ENCODE measurements around the gene RCN1. TPM values are rescaled to one million over a fixed set of nuclear protein-coding genes. Genes with fewer than 3 reads are reported as not detected.

The RCN1 gene
- total RNA-seq, 1 experiment from 2014 or later: 155 TPM

GRCh38 chr11:32092581-32093170, 1.8 kb downstream of the RCN1 start:
- H3K4me3 Mint-ChIP-seq (ENCODE audit: unreplicated experiment): peak overlapping the region; percentile 79
- H3K27ac Mint-ChIP-seq (ENCODE audit: low read depth, unreplicated experiment): peak overlapping the region; percentile 90
- no peak for DNase-seq (ENCODE audit: unreplicated experiment)
- H3K9me3 Mint-ChIP-seq (ENCODE audit: unreplicated experiment): no peaks in the 10 kb centered on the region
- intact Hi-C loops (cut with micrococcal nuclease): no loop called here
- H3K27me3 Mint-ChIP-seq (ENCODE audit: insufficient read depth, unreplicated experiment): no peaks in the 10 kb centered on the region
- TF ChIP-seq CTCF (IDR thresholded peaks at IDR 0.05; ENCODE audit: unreplicated experiment): no peak
- peaks cover 5% of the 10 kb centered on the region for H3K36me3 Mint-ChIP-seq (ENCODE audit: insufficient read depth, unreplicated experiment)
- TSS peak; percentile 41 for BruUV-seq (replicated peaks)
- peaks cover 27% of the 10 kb centered on the region for H3K4me1 Mint-ChIP-seq (ENCODE audit: insufficient read depth, unreplicated experiment)
- ChIA-PET CTCF (interaction anchor here (0.9 kb wide), 1 partner anchor 40 kb away, joined by 4 read pairs; no protein-coding TSS in a partner anchor), POLR2A (interaction anchor here (0.7 kb wide), 1 partner anchor 767 kb away, joined by 3 read pairs; no protein-coding TSS in a partner anchor)

- BruUV-seq (replicated peaks): no TSS peak
- intact Hi-C loops (cut with micrococcal nuclease): no loop called here
- ChIA-PET POLR2A (no interaction called here), CTCF (no interaction called here)
- Mint-ChIP-seq H3K9me3 (ENCODE audit: unreplicated experiment) (no peaks in the 10 kb centered on the region), H3K36me3 (ENCODE audit: insufficient read depth, unreplicated experiment) (peaks cover 27% of the 10 kb centered on the region), H3K27me3 (ENCODE audit: insufficient read depth, unreplicated experiment) (no peaks in the 10 kb centered on the region), H3K4me1 (ENCODE audit: insufficient read depth, unreplicated experiment) (peaks cover 10% of the 10 kb centered on the region), H3K4me3 (ENCODE audit: unreplicated experiment) (no peak overlapping the region), H3K27ac (ENCODE audit: low read depth, unreplicated experiment) (peak overlapping the region; percentile 19)
- DNase-seq (ENCODE audit: unreplicated experiment): no peak
- TF ChIP-seq CTCF (IDR thresholded peaks at IDR 0.05; ENCODE audit: unreplicated experiment): no peak
Observed at GRCh38 chr11:32094923-32095322, 4.0 kb downstream of the RCN1 start.

- no peak overlapping the region for H3K27ac Mint-ChIP-seq (ENCODE audit: low read depth, unreplicated experiment)
- DNase-seq (ENCODE audit: unreplicated experiment): no peak
- CTCF ChIA-PET: no interaction called here
- H3K27me3 Mint-ChIP-seq (ENCODE audit: insufficient read depth, unreplicated experiment): no peaks in the 10 kb centered on the region
- BruUV-seq (replicated peaks): no TSS peak
- H3K36me3 Mint-ChIP-seq (ENCODE audit: insufficient read depth, unreplicated experiment): peaks cover 47% of the 10 kb centered on the region
- no peak overlapping the region for H3K4me3 Mint-ChIP-seq (ENCODE audit: unreplicated experiment)
- intact Hi-C loops (cut with micrococcal nuclease): no loop called here
- H3K9me3 Mint-ChIP-seq (ENCODE audit: unreplicated experiment): no peaks in the 10 kb centered on the region
- no peak for TF ChIP-seq CTCF (IDR thresholded peaks at IDR 0.05; ENCODE audit: unreplicated experiment)
- POLR2A ChIA-PET: no interaction called here
- H3K4me1 Mint-ChIP-seq (ENCODE audit: insufficient read depth, unreplicated experiment): peaks cover 6% of the 10 kb centered on the region
Observed at GRCh38 chr11:32098142-32098903, 7.4 kb downstream of the RCN1 start.

GRCh38 chr11:32099516-32099915, 8.6 kb downstream of the RCN1 start:
- ChIA-PET CTCF (no interaction called here), POLR2A (no interaction called here)
- Mint-ChIP-seq H3K27ac (ENCODE audit: low read depth, unreplicated experiment) (no peak overlapping the region), H3K27me3 (ENCODE audit: insufficient read depth, unreplicated experiment) (no peaks in the 10 kb centered on the region), H3K36me3 (ENCODE audit: insufficient read depth, unreplicated experiment) (peaks cover 54% of the 10 kb centered on the region), H3K4me1 (ENCODE audit: insufficient read depth, unreplicated experiment) (no peaks in the 10 kb centered on the region), H3K4me3 (ENCODE audit: unreplicated experiment) (no peak overlapping the region), H3K9me3 (ENCODE audit: unreplicated experiment) (no peaks in the 10 kb centered on the region)
- no peak for TF ChIP-seq CTCF (IDR thresholded peaks at IDR 0.05; ENCODE audit: unreplicated experiment)
- intact Hi-C loops (cut with micrococcal nuclease): no loop called here
- BruUV-seq (replicated peaks): no TSS peak
- DNase-seq (ENCODE audit: unreplicated experiment): no peak

All from MCF 10A (cell line).